Activated CD8-positive, alpha-beta memory T cell treated with anti-CD3 and anti-CD28 coated beads for 1 hour (primary cell): Measurements from ENCODE around the gene CTIF.

Experiments used
- DNase-seq, 2 donors: peaks; one replicate each; pipeline ENCODE4 v3.0.0-alpha.2; 2020; ENCODE audit warnings: low read depth in 1 of 2; ENCODE audit errors: extremely low read depth in 1 of 2

Gene CTIF

GRCh38 chr18:48781163-48781987, 242.5 kb downstream of the CTIF start:
- no peak for DNase-seq

- DNase-seq = no peak
Observed at GRCh38 chr18:48781988-48782363, 243.1 kb downstream of the CTIF start.

- no peak for DNase-seq
Observed at GRCh38 chr18:48782381-48782861, 243.6 kb downstream of the CTIF start.

- DNase-seq = no peak
Observed at GRCh38 chr18:48783616-48784520, 245.0 kb downstream of the CTIF start.

GRCh38 chr18:48784656-48785055, 245.8 kb downstream of the CTIF start:
- no peak for DNase-seq

GRCh38 chr18:48785091-48785614, 246.3 kb downstream of the CTIF start:
- no peak for DNase-seq

- DNase-seq = no peak
Observed at GRCh38 chr18:48785736-48786454, 247.1 kb downstream of the CTIF start.

GRCh38 chr18:48786455-48787202, 247.8 kb downstream of the CTIF start:
- DNase-seq = no peak

- DNase-seq = no peak
Observed at GRCh38 chr18:48787203-48788151, 248.6 kb downstream of the CTIF start.

GRCh38 chr18:48788373-48788772, 249.5 kb downstream of the CTIF start:
- no peak for DNase-seq

GRCh38 chr18:48789259-48789812, 250.5 kb downstream of the CTIF start:
- no peak for DNase-seq

- no peak for DNase-seq
Observed at GRCh38 chr18:48790226-48790863, 251.5 kb downstream of the CTIF start.

- no peak for DNase-seq
Observed at GRCh38 chr18:48790869-48791635, 252.2 kb downstream of the CTIF start.

GRCh38 chr18:48791636-48792105, 252.8 kb downstream of the CTIF start:
- no peak for DNase-seq

- DNase-seq = no peak
Observed at GRCh38 chr18:48792141-48792540, 253.3 kb downstream of the CTIF start.

GRCh38 chr18:48792611-48793380, 254.0 kb downstream of the CTIF start:
- no peak for DNase-seq
